Spleen (tissue), 11 donors: ENCODE measurements around the gene IQSEC3. TPM values are rescaled to one million over a fixed set of nuclear protein-coding genes. Genes with fewer than 3 reads are reported as not detected.

Experiments used
- DNase-seq: peaks from one replicate; pipeline ENCODE4 v3.0.0-alpha.2; 2020
- H3K27ac ChIP-seq, 8 donors: fragments of 200-600 bp; sonication (generic) in 7 of 8; 1 replicate in 4 of 8; 2 replicates in 4 of 8; pipeline versions ENCODE4 v1.5.0 to v1.8.0; 2016 to 2021; ENCODE audit warnings: inconsistent platforms in 4 of 8, mild to moderate bottlenecking in 4 of 8, moderate library complexity in 1 of 8
- H3K27me3 ChIP-seq, 7 donors: fragments of 200-600 bp; sonication (generic) in 6 of 7; replicated peaks in 1 of 7; 1 replicate in 4 of 7; 2 replicates in 3 of 7; pipeline versions ENCODE4 v1.5.0 to v1.8.0; 2016 to 2021; ENCODE audit warnings: inconsistent platforms in 3 of 7, mild to moderate bottlenecking in 1 of 7
- H3K36me3 ChIP-seq, 6 donors: fragments of 200-600 bp; sonication (generic) in 5 of 6; 1 replicate in 4 of 6; 2 replicates in 2 of 6; pipeline versions ENCODE4 v1.5.0 to v1.8.0; 2016 to 2021; ENCODE audit warnings: inconsistent platforms in 2 of 6
- H3K4me1 ChIP-seq, 6 donors: fragments of 200-600 bp; sonication (generic) in 5 of 6; 1 replicate in 3 of 6; 2 replicates in 3 of 6; pipeline versions ENCODE4 v1.5.0 to v1.8.0; 2016 to 2021; ENCODE audit warnings: inconsistent platforms in 3 of 6
- H3K4me3 ChIP-seq, 8 donors: fragments of 200-600 bp; sonication (generic) in 7 of 8; 1 replicate in 4 of 8; 2 replicates in 4 of 8; pipeline versions ENCODE4 v1.5.0 to v1.8.0; 2016 to 2021; ENCODE audit warnings: inconsistent platforms in 4 of 8, mild to moderate bottlenecking in 4 of 8, moderate library complexity in 2 of 8
- H3K9me3 ChIP-seq, 8 donors: fragments of 200-600 bp; sonication (generic) in 7 of 8; 1 replicate in 4 of 8; 2 replicates in 4 of 8; pipeline versions ENCODE4 v1.5.0 to v1.8.0; 2016 to 2021; ENCODE audit warnings: inconsistent platforms in 4 of 8
- POLR2A ChIP-seq, 3 donors: fragments of 450-650 bp; IDR thresholded peaks; one replicate each; pipeline ENCODE4 v1.5.1; 2017; ENCODE audit warnings: antibody characterized with exemption in 3 of 3, mild to moderate bottlenecking in 1 of 3
- POLR2AphosphoS5 ChIP-seq, 3 donors: sonication (generic); formaldehyde crosslinking; IDR thresholded peaks; one replicate each; pipeline ENCODE4 v1.5.1; 2017; ENCODE audit warnings: antibody characterized with exemption in 3 of 3
- WGBS, 5 donors: extraction: QIAGEN DNeasy Blood & Tissue Kit in 3 of 5; methylation state at CpG; one replicate each; pipeline versions ENCODE4 v1.1.5 to v1.1.7; 2013 to 2018; 5-methylcytosine and 5-hydroxymethylcytosine counted together
- intact Hi-C: fragments of 100-400 bp; cut with DNase I; formaldehyde crosslinking; loops from one replicate; pipeline ENCODE4 v1.15.0; 2023; ENCODE audit warnings: low total_unique reads
- polyA plus RNA-seq, 3 donors: library from polyadenylated mRNA; stranded (reverse); fragments of 200-250 nt; gene quantifications; one replicate each; pipeline ENCODE4 v1.2.1, GENCODE V29; 2013
- total RNA-seq, 7 donors: library from RNA; depleted of rRNA in 3 of 7; stranded (reverse); fragments of >200 nt in 3 of 7; fragmentation: NEBNext Ultra II Directional in 4 of 7; extraction: Animal tissue kit (Norgen Biotek cat#: 25700) in 4 of 7; gene quantifications; one replicate each; pipeline versions ENCODE4 v1.1.0 to v1.2.1, GENCODE V29; 2016 to 2021
- TF ChIP-seq, protein P1 (sequence below), 11 experiments: fragments of 200-600 bp in 7 of 11; fragments of 450-650 bp in 4 of 11; sonication (generic) in 4 of 11; IDR thresholded peaks in 8 of 11; conservative IDR thresholded peaks in 3 of 11; 1 replicate in 7 of 11; 2 replicates in 4 of 11; pipeline versions ENCODE4 v1.4.0 to v1.8.0; 2016 to 2021; ENCODE audit warnings: antibody characterized with exemption in 11 of 11, inconsistent platforms in 4 of 11, mild to moderate bottlenecking in 1 of 11
- donor health status: healthy with polysubstance abuse.
- donor health status: DM: no; HTN: no; CAD: no; lungs with moderate emphysema.
- donor health status: DM: no; HTN: no; CAD: no.
- donor health status: Bipolar disorder and iron deficiency.
- donor health status: healthy.
- donor health status: DM: no; HTN: no; CAD: no.
- donor health status: DM: yes; HTN: yes; CAD: no.

Gene IQSEC3
- total and polyA plus RNA-seq, 10 donors: 0.20 to 1.6 (median 0.52) TPM; not detected in 1

GRCh38 chr12:161823-162222 lies 95.3 kb downstream of the IQSEC3 start:
- no peak for DNase-seq
- no peaks in the 10 kb centered on the region for H3K9me3 ChIP-seq
- H3K36me3 ChIP-seq: no peaks in the 10 kb centered on the region
- H3K4me1 ChIP-seq: peaks cover 0 to 3% (median 0%) of the 10 kb centered on the region in 6 donors
- intact Hi-C loops: no loop called here
- H3K4me3 ChIP-seq: no peak overlapping the region
- H3K27me3 ChIP-seq: peaks cover 0 to 7% (median 0%) of the 10 kb centered on the region in 7 donors
- WGBS, 5 donors: 86 to 96% (median 89%) methylated on average over 7 to 8 of the region's 8 CpGs
- TF ChIP-seq POLR2A (IDR thresholded peaks at IDR 0.05) (no peak), POLR2AphosphoS5 (IDR thresholded peaks at IDR 0.05) (no peak)
- TF ChIP-seq, protein P1, sequence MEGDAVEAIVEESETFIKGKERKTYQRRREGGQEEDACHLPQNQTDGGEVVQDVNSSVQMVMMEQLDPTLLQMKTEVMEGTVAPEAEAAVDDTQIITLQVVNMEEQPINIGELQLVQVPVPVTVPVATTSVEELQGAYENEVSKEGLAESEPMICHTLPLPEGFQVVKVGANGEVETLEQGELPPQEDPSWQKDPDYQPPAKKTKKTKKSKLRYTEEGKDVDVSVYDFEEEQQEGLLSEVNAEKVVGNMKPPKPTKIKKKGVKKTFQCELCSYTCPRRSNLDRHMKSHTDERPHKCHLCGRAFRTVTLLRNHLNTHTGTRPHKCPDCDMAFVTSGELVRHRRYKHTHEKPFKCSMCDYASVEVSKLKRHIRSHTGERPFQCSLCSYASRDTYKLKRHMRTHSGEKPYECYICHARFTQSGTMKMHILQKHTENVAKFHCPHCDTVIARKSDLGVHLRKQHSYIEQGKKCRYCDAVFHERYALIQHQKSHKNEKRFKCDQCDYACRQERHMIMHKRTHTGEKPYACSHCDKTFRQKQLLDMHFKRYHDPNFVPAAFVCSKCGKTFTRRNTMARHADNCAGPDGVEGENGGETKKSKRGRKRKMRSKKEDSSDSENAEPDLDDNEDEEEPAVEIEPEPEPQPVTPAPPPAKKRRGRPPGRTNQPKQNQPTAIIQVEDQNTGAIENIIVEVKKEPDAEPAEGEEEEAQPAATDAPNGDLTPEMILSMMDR (IDR thresholded peaks at IDR 0.05 in 8 of 11, conservative IDR thresholded peaks at IDR 0.05 in 3 of 11): no peak
- no peak overlapping the region for H3K27ac ChIP-seq

DNA sequence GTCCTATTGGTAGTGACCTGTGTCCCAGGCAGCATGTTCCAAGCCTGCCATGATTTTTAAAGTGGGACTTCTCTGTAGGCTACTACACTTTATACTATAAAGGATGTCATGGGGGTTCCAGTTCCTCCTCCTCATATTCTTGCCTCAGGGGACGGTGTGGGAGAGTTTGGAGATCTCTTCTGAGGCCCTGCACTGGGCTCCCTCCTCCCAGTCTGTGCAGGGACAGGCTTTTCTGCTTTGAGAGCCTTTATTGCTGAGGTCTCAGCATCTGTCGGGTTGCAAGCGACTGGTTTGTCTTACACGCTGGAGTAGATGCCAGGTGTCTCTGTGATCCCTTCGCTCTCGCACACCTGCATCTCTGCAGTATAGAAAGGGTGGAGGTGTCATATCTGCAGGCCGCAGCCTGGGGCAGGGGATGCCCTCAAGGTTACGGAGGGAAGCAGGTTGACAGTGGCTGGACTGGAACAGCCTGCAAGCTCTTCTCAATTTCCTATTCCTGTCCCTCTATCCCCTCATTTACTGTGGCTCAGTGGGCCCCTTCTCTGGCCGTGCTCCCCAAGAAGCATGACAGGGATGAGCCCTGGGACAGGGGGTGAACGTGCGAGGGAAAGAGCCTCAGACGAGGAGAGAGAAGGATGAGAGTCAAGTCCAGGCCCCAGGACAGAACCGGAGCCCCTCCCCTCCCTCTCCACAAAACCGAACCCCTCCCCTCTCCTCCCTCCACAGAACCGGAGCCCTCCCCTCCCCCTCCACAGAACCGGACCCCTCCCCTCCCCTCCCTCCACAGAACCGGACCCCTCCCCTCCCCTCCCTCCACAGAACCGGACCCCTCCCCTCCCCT lies 96.1 kb downstream of the IQSEC3 start:
- Histone ChIP-seq H3K27ac (no peak overlapping the region), H3K4me1 (peaks cover 0 to 3% (median 0%) of the 10 kb centered on the region in 6 donors), H3K9me3 (no peaks in the 10 kb centered on the region), H3K27me3 (peaks cover 0 to 7% (median 0%) of the 10 kb centered on the region in 7 donors), H3K36me3 (no peaks in the 10 kb centered on the region), H3K4me3 (no peak overlapping the region)
- no peak for DNase-seq
- TF ChIP-seq POLR2A (IDR thresholded peaks at IDR 0.05) (no peak), POLR2AphosphoS5 (IDR thresholded peaks at IDR 0.05) (no peak)
- TF ChIP-seq, protein P1 (IDR thresholded peaks at IDR 0.05 in 8 of 11, conservative IDR thresholded peaks at IDR 0.05 in 3 of 11): no peak
- 70 to 89% (median 86%) methylated on average over 16 to 18 of the region's 18 CpGs for WGBS, 5 donors
- intact Hi-C loops: no loop called here

DNA sequence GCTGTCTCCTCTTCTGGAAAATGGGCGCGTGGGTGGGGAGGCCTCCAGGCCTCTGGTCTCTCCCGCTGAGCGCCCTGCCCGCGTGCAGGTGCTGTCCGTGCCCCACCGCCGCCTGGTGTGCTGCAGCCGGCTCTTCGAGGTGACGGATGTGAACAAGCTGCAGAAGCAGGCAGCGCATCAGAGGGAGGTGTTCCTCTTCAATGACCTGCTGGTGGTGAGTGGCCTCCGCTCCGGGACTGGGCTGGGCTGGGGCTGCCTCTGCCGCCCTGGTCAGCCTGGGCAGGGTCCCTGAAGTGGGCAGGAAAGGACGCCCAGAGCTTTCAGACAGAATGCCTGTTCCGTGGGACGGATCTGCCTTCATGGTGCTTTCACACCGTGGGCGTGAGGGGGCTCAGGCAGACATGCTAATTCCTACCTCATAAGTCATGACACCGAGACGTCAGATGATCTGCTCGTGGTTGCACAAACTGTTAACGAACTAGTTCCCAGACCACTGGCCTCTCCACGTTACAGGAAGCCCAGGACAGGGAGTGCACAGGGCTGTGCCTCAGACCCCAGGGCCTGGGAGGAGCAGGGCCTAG lies 96.9 kb downstream of the IQSEC3 start:
- no peak for DNase-seq
- Histone ChIP-seq H3K4me1 (peaks cover 0 to 3% (median 0%) of the 10 kb centered on the region in 6 donors), H3K9me3 (no peaks in the 10 kb centered on the region), H3K4me3 (no peak overlapping the region), H3K27me3 (peaks cover 0 to 7% (median 0%) of the 10 kb centered on the region in 7 donors), H3K36me3 (no peaks in the 10 kb centered on the region), H3K27ac (no peak overlapping the region)
- TF ChIP-seq, protein P1 (IDR thresholded peaks at IDR 0.05 in 8 of 11, conservative IDR thresholded peaks at IDR 0.05 in 3 of 11): no peak
- TF ChIP-seq POLR2AphosphoS5 (IDR thresholded peaks at IDR 0.05): no peak
- TF ChIP-seq POLR2A (IDR thresholded peaks at IDR 0.05): no peak
- intact Hi-C loops: no loop called here
- WGBS, 5 donors: 86 to 92% (median 88%) methylated on average over 24 to 26 of the region's 26 CpGs

DNA sequence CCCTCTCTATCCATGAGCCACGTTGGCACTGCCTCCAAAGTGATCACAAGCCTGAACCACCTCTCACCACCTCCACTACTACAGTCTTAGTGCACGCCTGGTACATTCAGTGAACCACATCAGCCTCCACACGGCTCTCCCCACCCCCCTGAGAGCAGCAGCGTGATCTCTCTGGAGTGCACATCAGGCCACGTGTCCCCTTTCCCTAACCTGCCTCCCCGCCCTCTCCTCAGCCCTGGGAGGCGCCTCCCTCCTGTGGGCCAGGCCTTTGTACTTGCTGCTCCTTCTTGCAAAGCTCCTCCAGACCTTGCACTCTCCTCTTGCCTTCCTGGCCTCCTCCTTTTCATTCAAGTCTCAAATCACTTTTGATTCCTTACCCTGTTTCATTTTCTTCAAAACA lies 97.6 kb downstream of the IQSEC3 start:
- no peak overlapping the region for H3K27ac ChIP-seq
- H3K9me3 ChIP-seq: no peaks in the 10 kb centered on the region
- H3K36me3 ChIP-seq: no peaks in the 10 kb centered on the region
- TF ChIP-seq, protein P1 (IDR thresholded peaks at IDR 0.05 in 8 of 11, conservative IDR thresholded peaks at IDR 0.05 in 3 of 11): no peak
- TF ChIP-seq POLR2A (IDR thresholded peaks at IDR 0.05): no peak
- TF ChIP-seq POLR2AphosphoS5 (IDR thresholded peaks at IDR 0.05): no peak
- H3K27me3 ChIP-seq: peaks cover 0 to 7% (median 0%) of the 10 kb centered on the region in 7 donors
- H3K4me3 ChIP-seq: no peak overlapping the region
- intact Hi-C loops: no loop called here
- no peak for DNase-seq
- H3K4me1 ChIP-seq: peaks cover 0 to 3% (median 0%) of the 10 kb centered on the region in 6 donors
- 80 to 85% (median 84%) methylated on average over 7 of the region's 7 CpGs for WGBS, 5 donors
